ENCODE measurements around the gene SGIP1.

GRCh38 chr1:66562561-66562960, 28.6 kb downstream of the SGIP1 start:
- TF ChIP-seq POLR2A (IDR thresholded peaks at IDR 0.05; ENCODE audit: low read depth, low read length) (no peak), PAX5 (IDR thresholded peaks at IDR 0.05; ENCODE audit: insufficient read depth, low read length, severe bottlenecking) (no peak), POLR2AphosphoS5 (IDR thresholded peaks at IDR 0.05; ENCODE audit: low read depth, low read length) (no peak), SPI1 (IDR thresholded peaks at IDR 0.05; ENCODE audit: low read depth, low read length) (no peak), POU2F2 (IDR thresholded peaks at IDR 0.05; ENCODE audit: low read depth, low read length) (no peak)
